Stimulated activated CD8-positive, alpha-beta memory T cell treated with anti-CD3 and anti-CD28 coated beads, Interleukin-15, amount 100 ng/mL, for 24 hours (primary cell): ENCODE results near the gene MAGEB5.
"Not testable (repeated sequence)": the region's sequence is repeated elsewhere in the genome, so short reads cannot be mapped to it uniquely, and the experiment has no call there.

Experiments used
- DNase-seq: peaks from one replicate; pipeline ENCODE4 v3.0.0-alpha.2; 2020; ENCODE audit warnings: low read depth

MAGEB5 gene

GRCh38 chrX:26215869-26216268, at the start of gene MAGEB5:
TSS of gene MAGEB5 (plus strand) at chrX:26216169. CDS start at chrX:26217302, 1,133 bp downstream.
- DNase-seq, result no peak

GRCh38 chrX:26192204-26192603, 23.8 kb upstream of the MAGEB5 start, which contains the start of gene MAGEB6:
TSS of gene MAGEB6 (plus strand) at chrX:26192440. CDS start at chrX:26193847, 1,407 bp downstream.
- no peak for DNase-seq

- DNase-seq, result no peak
Observed at GRCh38 chrX:26203561-26203960, 12.4 kb upstream of the MAGEB5 start.

GRCh38 chrX:26204717-26205116, 11.3 kb upstream of the MAGEB5 start:
- DNase-seq, result not testable (repeated sequence)

GRCh38 chrX:26208012-26208411, 8.0 kb upstream of the MAGEB5 start:
- no peak for DNase-seq

GRCh38 chrX:26219351-26219750, 3.4 kb downstream of the MAGEB5 start:
- no peak for DNase-seq

- DNase-seq, result no peak
Observed at GRCh38 chrX:26234177-26234576, 18.2 kb downstream of the MAGEB5 start.

- DNase-seq, result no peak
Observed at GRCh38 chrX:26253526-26253925, 37.6 kb downstream of the MAGEB5 start.

GRCh38 chrX:26254436-26254835, 38.5 kb downstream of the MAGEB5 start:
- no peak for DNase-seq

- DNase-seq, result no peak
Observed at GRCh38 chrX:26262121-26262523, 46.2 kb downstream of the MAGEB5 start.
